ENCODE data around the gene MMP28.

- TF ChIP-seq CTCF (IDR thresholded peaks at IDR 0.05) = no peak
- no peak for TF ChIP-seq POLR2AphosphoS5 (IDR thresholded peaks at IDR 0.05)
Observed at GRCh38 chr17:35796942-35797341, 1.5 kb upstream of the MMP28 start.

All from breast epithelium (tissue), 3 donors.